GM23338 (cell line): ENCODE measurements around the gene IDE. TPM values are rescaled to one million over a fixed set of nuclear protein-coding genes. Genes with fewer than 3 reads are reported as not detected.
"Not testable (repeated sequence)": the region's sequence is repeated elsewhere in the genome, so short reads cannot be mapped to it uniquely, and the experiment has no call there.

Source experiments
- ATAC-seq: fragments of 200-7000 bp; cut with Tn5 transposase; 3 replicates; pipeline ENCODE4 v1.9.1; 2020
- DNase-seq: peaks from one replicate; pipeline ENCODE4 v3.0.0-alpha.2; 2015; ENCODE audit warnings: low spot score
- H2AFZ ChIP-seq: fragments of 200-600 bp; sonication (generic); 2 replicates; pipeline ENCODE4 v1.8.0; 2016; ENCODE audit warnings: antibody characterized with exemption, mild to moderate bottlenecking, moderate library complexity
- H3F3A ChIP-seq: fragments of 200-600 bp; sonication (generic); replicated peaks from 2 replicates; pipeline ENCODE4 v1.8.0; 2017; ENCODE audit warnings: antibody characterized with exemption, mixed run types, low read depth
- H3K27ac ChIP-seq: fragments of 200-600 bp; sonication (generic); 2 replicates; pipeline ENCODE4 v1.6.1; 2016; ENCODE audit warnings: low read depth
- H3K27me3 ChIP-seq: fragments of 200-600 bp; sonication (generic); 2 replicates; pipeline ENCODE4 v1.8.0; 2016; ENCODE audit warnings: mild to moderate bottlenecking, mixed run types, moderate library complexity; ENCODE audit not compliant: insufficient read depth
- H3K36me3 ChIP-seq: fragments of 200-600 bp; sonication (generic); 2 replicates; pipeline ENCODE4 v1.8.0; 2016; ENCODE audit warnings: mild to moderate bottlenecking; ENCODE audit not compliant: insufficient read depth
- H3K4me1 ChIP-seq: fragments of 200-600 bp; sonication (generic); 2 replicates; pipeline ENCODE4 v1.8.0; 2016; ENCODE audit warnings: mild to moderate bottlenecking, moderate library complexity; ENCODE audit not compliant: insufficient read depth
- H3K4me2 ChIP-seq: fragments of 200-600 bp; sonication (generic); 2 replicates; pipeline ENCODE4 v1.7.1; 2017; ENCODE audit warnings: mixed run types
- H3K4me3 ChIP-seq: fragments of 200-600 bp; sonication (generic); 2 replicates; pipeline ENCODE4 v1.6.1; 2016; ENCODE audit warnings: mixed run types
- H3K79me2 ChIP-seq: fragments of 200-600 bp; sonication (generic); replicated peaks from 2 replicates; pipeline ENCODE4 v1.8.0; 2017; ENCODE audit warnings: mild to moderate bottlenecking; ENCODE audit not compliant: insufficient read depth
- H3K9me2 ChIP-seq: fragments of 200-600 bp; sonication (generic); 2 replicates; pipeline ENCODE4 v1.8.0; 2017; ENCODE audit not compliant: insufficient read depth
- H4K20me1 ChIP-seq: fragments of 200-600 bp; sonication (generic); replicated peaks from 2 replicates; pipeline ENCODE4 v1.8.0; 2017; ENCODE audit warnings: mild to moderate bottlenecking; ENCODE audit not compliant: insufficient read depth
- H3K27ac Mint-ChIP-seq: 2 replicates; pipeline ENCODE4 v1.8.0; 2020; ENCODE audit warnings: inconsistent platforms, mild to moderate bottlenecking, moderate library complexity, mixed read lengths
- H3K27me3 Mint-ChIP-seq: 3 replicates; pipeline ENCODE4 v1.8.0; 2022; ENCODE audit warnings: low read depth, mild to moderate bottlenecking, moderate library complexity, mixed read lengths, inconsistent platforms; ENCODE audit not compliant: insufficient read depth, poor library complexity
- H3K36me3 Mint-ChIP-seq: 3 replicates; pipeline ENCODE4 v1.8.0; 2021; ENCODE audit warnings: low read depth, mild to moderate bottlenecking, inconsistent platforms, moderate library complexity, mixed read lengths
- H3K4me1 Mint-ChIP-seq: 3 replicates; pipeline ENCODE4 v1.8.0; 2020; ENCODE audit warnings: mild to moderate bottlenecking, inconsistent platforms, mixed read lengths
- H3K4me3 Mint-ChIP-seq: 3 replicates; pipeline ENCODE4 v1.8.0; 2021; ENCODE audit warnings: moderate library complexity, mild to moderate bottlenecking, inconsistent platforms, mixed read lengths
- H3K9me3 Mint-ChIP-seq: 3 replicates; pipeline ENCODE4 v1.8.0; 2020; ENCODE audit warnings: moderate library complexity, mild to moderate bottlenecking, inconsistent platforms, mixed read lengths
- CREB1 ChIP-seq: fragments of 250-450 bp; sonication (Bioruptor Pico); IDR thresholded peaks from 2 replicates; pipeline ENCODE4 v1.5.0; 2020; ENCODE audit warnings: low read depth, mild to moderate bottlenecking, moderate library complexity
- CTCF ChIP-seq, 2 experiments: fragments of 200-600 bp in 1 of 2; sonication (generic) in 1 of 2; conservative IDR thresholded peaks; 2 replicates each; pipeline versions ENCODE4 v1.5.1 to v1.6.1; 2016 to 2017; ENCODE audit warnings: antibody characterized with exemption in 2 of 2, low read depth in 2 of 2, mild to moderate bottlenecking in 2 of 2, moderate library complexity in 1 of 2
- EZH2 ChIP-seq: fragments of 200-600 bp; sonication (generic); IDR thresholded peaks from one replicate; pipeline ENCODE4 v1.8.0; 2017; ENCODE audit warnings: antibody characterized with exemption, mild to moderate bottlenecking, low read depth; ENCODE audit not compliant: unreplicated experiment
- EZH2phosphoT487 ChIP-seq: fragments of 200-600 bp; sonication (generic); IDR thresholded peaks from one replicate; pipeline ENCODE4 v1.8.1; 2018; ENCODE audit warnings: antibody characterized with exemption; ENCODE audit not compliant: unreplicated experiment
- JUNB ChIP-seq: IDR thresholded peaks from one replicate; pipeline ENCODE4 v1.6.1; 2016; ENCODE audit warnings: antibody characterized with exemption; ENCODE audit not compliant: unreplicated experiment
- NANOG ChIP-seq: IDR thresholded peaks from 2 replicates; pipeline ENCODE4 v1.6.1; 2016; ENCODE audit warnings: antibody characterized with exemption, borderline replicate concordance
- POLR2AphosphoS5 ChIP-seq: IDR thresholded peaks from 2 replicates; pipeline ENCODE4 v1.6.1; 2016; ENCODE audit warnings: antibody characterized with exemption, low read depth
- REST ChIP-seq: IDR thresholded peaks from one replicate; pipeline ENCODE4 v1.6.1; 2018; ENCODE audit warnings: antibody characterized with exemption; ENCODE audit not compliant: unreplicated experiment
- STAT1 ChIP-seq: IDR thresholded peaks from one replicate; pipeline ENCODE4 v1.6.1; 2016; ENCODE audit warnings: antibody characterized with exemption; ENCODE audit not compliant: unreplicated experiment
- ZNF114 ChIP-seq: fragments of 250-450 bp; sonication (Bioruptor Pico); IDR thresholded peaks from 2 replicates; pipeline ENCODE4 v1.5.0; 2020; ENCODE audit warnings: mild to moderate bottlenecking, moderate library complexity
- ZNF331 ChIP-seq: fragments of 250-450 bp; sonication (Bioruptor Pico); IDR thresholded peaks from 2 replicates; pipeline ENCODE4 v1.5.0; 2020; ENCODE audit warnings: low read depth, mild to moderate bottlenecking, moderate library complexity
- polyA plus RNA-seq: library from polyadenylated mRNA; unstranded; fragments of >200 nt; fragmentation: Nextera tagmentation; extraction: Ambion mirVana; gene quantifications from 2 replicates; pipeline ENCODE4 v1.2.1, GENCODE V29; 2016
- total RNA-seq: library from RNA; depleted of rRNA; stranded (reverse); fragments of >200 nt; shearing (Covaris generic); gene quantifications from 2 replicates; pipeline ENCODE4 v1.2.3, GENCODE V29; 2014

Gene IDE
- total and polyA plus RNA-seq, 2 experiments from 2014 or later, result 12.9 to 36.3 TPM

GRCh38 chr10:92438220-92438619 is 135.7 kb downstream of the IDE start (continued):
- TF ChIP-seq POLR2AphosphoS5 (no peak), NANOG (no peak), EZH2phosphoT487 (no peak)

GRCh38 chr10:92436611-92437010 is 137.3 kb downstream of the IDE start:
- ATAC-seq, result no peak

GRCh38 chr10:92436065-92436464 is 137.8 kb downstream of the IDE start:
- H3K4me2 ChIP-seq, H3K4me1 ChIP-seq, H3K27me3 Mint-ChIP-seq, H3K4me3 Mint-ChIP-seq, H3K79me2 ChIP-seq, ATAC-seq, H3K36me3 ChIP-seq, H3K27ac Mint-ChIP-seq, H3K9me3 Mint-ChIP-seq, H3K9me2 ChIP-seq, H3K27ac ChIP-seq, H3K4me1 Mint-ChIP-seq, H3K27me3 ChIP-seq, H4K20me1 ChIP-seq, H3K36me3 Mint-ChIP-seq, H3F3A ChIP-seq, DNase-seq, H3K4me3 ChIP-seq, H2AFZ ChIP-seq: not testable (repeated sequence)

More at GRCh38 chr10:92436611-92437010, 137.3 kb downstream of the IDE start:
- no peaks in the 10 kb centered on the region for H3K36me3 ChIP-seq
- H3K27ac ChIP-seq, result no peak overlapping the region
- Mint-ChIP-seq H3K4me1 (peaks cover 5% of the 10 kb centered on the region; the same call in 2 of the 3 replicates), H3K27me3 (peaks cover 2% of the 10 kb centered on the region), H3K4me3 (no peak overlapping the region), H3K9me3 (no peaks in the 10 kb centered on the region), H3K27ac (no peak overlapping the region), H3K36me3 (no peaks in the 10 kb centered on the region)
- H3K4me3 ChIP-seq, result no peak overlapping the region
- H3K4me2 ChIP-seq, result no peak overlapping the region
- H4K20me1 ChIP-seq, result no peaks in the 10 kb centered on the region
- H3K27me3 ChIP-seq, result no peaks in the 10 kb centered on the region
- no peak overlapping the region for H2AFZ ChIP-seq
- no peak for DNase-seq
- H3K9me2 ChIP-seq, result no peaks in the 10 kb centered on the region
- no peaks in the 10 kb centered on the region for H3K79me2 ChIP-seq
- H3F3A ChIP-seq, result no peaks in the 10 kb centered on the region
- H3K4me1 ChIP-seq, result no peaks in the 10 kb centered on the region
- TF ChIP-seq CTCF (conservative IDR thresholded peaks at IDR 0.05; ENCODE audit: low read depth in 2 of 2) (no peak), ZNF114 (CRISPR knock-in tag) (no peak), POLR2AphosphoS5 (no peak), JUNB (no peak), EZH2phosphoT487 (no peak), NANOG (no peak), STAT1 (no peak), CREB1 (no peak), EZH2 (no peak), REST (no peak), ZNF331 (CRISPR knock-in tag) (no peak)
